Measurements from ENCODE around the gene GPC1.

The GPC1 gene

DNA sequence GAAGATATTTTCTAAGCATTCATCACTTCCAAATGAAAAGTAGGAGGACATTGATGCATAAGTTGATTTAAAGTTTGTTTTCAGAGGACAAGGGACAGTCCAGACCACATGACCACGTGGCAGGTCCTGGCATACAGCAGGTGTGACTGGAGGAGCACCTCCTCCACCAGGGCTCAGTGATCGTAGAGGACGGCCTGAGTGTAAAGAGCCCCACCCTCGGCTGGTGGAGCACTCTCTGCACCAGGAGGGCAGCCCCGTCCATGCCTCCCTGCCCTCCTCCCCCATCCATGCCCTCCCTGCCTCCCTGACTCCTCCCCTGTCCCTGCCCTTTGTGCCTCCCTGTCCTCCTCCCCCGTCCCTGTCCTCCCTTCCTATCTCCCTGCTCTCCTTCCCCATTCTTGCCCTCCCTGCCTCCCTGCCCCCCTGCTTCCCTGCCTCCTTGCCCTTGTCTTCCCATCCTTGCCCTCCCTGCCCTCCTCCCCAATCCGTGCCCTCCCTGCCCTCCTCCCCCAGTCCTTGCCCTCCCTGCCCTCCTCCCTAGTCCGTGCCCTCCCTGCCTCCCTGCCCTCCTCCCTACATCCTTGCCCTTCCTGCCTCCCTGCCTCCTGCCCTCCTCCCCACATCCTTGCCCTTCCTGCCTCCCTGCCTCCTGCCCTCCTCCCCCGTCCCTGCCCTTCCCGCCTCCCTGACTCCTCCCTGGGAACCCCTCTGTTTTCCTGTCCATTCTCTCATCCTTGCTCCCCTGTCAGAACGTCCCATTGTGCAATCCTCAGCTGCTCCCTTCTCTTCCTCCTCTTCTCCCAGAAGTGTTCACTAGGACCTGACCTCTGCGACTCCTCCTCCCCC, 74.4 kb downstream of the GPC1 start:
- no peak for DNase-seq (ENCODE audit: low read depth)
- no peak for TF ChIP-seq CTCF (IDR thresholded peaks at IDR 0.05; ENCODE audit: insufficient read depth, low read depth, low read length, missing control alignments)
- no peak overlapping the region for H3K4me3 ChIP-seq (ENCODE audit: low read length)

DNA sequence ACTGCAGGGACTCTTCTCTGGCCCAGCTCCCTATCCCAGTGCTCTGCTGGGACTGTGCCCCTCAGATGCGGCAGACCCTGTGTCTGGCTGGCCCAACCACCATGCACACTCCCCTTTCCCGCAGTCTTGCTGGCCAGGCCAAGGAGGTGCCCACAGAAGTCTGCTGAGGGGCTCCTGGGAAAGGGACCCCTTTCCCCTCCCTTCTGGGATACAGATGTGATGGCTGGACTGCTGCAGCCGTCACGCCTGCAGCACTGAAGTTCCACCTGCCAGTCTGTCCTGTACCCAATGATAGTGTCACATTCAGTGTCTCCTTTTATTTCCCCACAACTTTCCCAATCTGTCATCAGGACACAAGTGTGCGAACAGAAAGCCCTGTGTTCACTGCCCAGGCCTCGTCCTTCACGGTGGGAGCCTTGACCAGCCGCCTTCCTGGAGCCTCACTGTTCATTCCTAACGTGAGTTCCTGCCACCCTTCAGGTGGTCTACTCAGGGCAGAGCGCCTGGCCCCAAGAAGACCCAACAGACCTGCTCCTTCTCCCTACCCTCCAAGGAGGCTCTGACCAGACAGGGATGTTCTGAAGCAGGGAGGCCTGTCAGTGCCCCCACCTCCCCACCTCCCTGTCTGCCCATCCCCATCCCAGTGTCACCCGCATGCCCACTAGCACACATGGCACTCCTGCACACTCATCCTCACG, 75.2 kb downstream of the GPC1 start:
- no peak overlapping the region for H3K4me3 ChIP-seq (ENCODE audit: low read length)
- DNase-seq (ENCODE audit: low read depth): no peak
- TF ChIP-seq CTCF (IDR thresholded peaks at IDR 0.05; ENCODE audit: insufficient read depth, low read depth, low read length, missing control alignments): no peak

DNA sequence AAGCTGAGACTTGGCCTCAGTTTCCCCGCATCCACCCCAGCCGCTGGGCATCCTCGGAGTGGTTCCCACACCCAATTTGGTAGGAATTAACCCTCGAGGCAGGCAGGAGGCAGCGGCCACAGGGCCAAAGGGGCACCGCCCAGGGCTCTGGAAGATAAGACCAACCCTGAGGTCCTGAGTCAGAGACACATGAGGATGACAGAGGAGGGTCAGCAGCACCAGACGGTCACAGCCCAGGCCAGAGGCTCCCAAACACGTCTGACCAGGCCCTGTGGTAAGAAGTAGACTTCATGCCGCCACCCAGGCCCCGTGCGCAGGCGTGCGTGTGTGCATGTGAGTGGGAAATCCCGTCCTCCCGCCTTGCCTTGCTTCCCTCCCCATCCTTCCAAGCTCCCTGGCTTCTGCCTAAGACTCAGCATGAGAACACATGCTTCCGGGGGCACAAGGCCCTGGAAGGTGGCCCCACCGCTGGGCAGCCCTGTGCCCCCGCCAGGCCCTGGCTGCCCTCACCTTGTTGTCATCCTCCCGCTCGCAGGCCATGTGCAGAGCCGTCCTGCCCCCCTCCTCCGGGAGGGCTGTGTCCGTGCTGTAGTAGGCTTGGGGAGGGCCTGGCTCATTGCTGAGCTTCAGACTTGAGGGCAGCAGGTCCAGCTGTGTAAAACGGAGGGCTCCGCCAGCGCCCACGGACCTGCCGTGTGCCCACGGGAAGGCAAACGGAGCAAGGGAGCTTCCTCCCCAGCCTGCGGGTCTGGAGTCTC, 76.1 kb downstream of the GPC1 start:
- no peak for DNase-seq (ENCODE audit: low read depth)
- H3K4me3 ChIP-seq (ENCODE audit: low read length): no peak overlapping the region
- TF ChIP-seq CTCF (IDR thresholded peaks at IDR 0.05; ENCODE audit: insufficient read depth, low read depth, low read length, missing control alignments): no peak

GRCh38 chr2:240512109-240512485, 76.6 kb downstream of the GPC1 start:
- H3K4me3 ChIP-seq (ENCODE audit: low read length): no peak overlapping the region
- TF ChIP-seq CTCF (IDR thresholded peaks at IDR 0.05; ENCODE audit: insufficient read depth, low read depth, low read length, missing control alignments): no peak
- DNase-seq (ENCODE audit: low read depth): no peak

DNA sequence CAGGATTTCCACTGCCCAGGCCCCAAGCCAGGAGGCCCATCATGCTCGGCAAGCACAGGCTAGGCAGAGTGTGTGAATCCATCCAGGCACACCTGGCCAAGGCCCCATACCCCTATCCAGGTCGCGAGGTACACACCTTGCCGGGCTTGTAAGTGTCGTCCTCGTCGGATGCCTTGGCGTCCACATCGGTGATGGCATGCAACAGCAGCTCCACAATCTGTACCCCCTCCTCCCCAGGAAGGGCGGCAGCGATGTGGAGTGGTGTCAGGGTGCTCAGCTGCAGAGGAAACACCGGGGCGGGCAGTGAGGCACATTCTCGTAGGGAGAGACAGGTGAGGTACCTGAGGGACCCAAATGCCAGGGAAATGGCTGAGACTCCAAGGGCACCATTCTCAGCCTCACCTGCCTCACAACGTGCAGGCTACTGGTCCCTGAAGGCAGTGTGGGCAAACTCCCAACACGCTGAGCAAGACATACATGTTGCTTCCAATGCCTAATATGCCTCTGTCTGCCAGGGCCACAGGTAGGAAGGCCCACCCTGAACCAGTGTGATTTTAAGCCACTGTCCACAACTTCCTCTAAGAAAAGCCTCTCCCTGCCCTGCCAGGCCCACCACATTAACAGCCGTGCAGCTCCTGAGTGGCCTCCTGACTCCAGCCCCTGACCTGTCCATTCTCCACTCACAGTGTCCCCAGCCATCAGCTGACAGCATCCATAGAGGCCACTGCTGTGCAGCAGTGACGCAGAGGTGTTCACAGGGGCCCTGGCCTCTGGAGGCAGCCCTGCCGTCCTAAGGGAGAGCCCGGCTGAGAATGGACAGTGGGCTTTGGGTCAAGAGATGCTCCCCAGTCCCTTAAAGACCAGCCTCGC, 77.4 kb downstream of the GPC1 start:
- no peak for DNase-seq (ENCODE audit: low read depth)

More for the DNA sequence above, 77.4 kb downstream of the GPC1 start:
- H3K4me3 ChIP-seq (ENCODE audit: low read length): no peak overlapping the region
- no peak for TF ChIP-seq CTCF (IDR thresholded peaks at IDR 0.05; ENCODE audit: insufficient read depth, low read depth, low read length, missing control alignments)
